Kidney (tissue), 22 donors: Measurements from ENCODE around the gene SP8. TPM values are rescaled to one million over a fixed set of nuclear protein-coding genes. Genes with fewer than 3 reads are reported as not detected.
"Not testable (repeated sequence)": the region's sequence is repeated elsewhere in the genome, so short reads cannot be mapped to it uniquely, and the experiment has no call there.

ENCODE experiments used
- DNase-seq, 5 donors: peaks; one replicate each; pipeline ENCODE4 v3.0.0-alpha.2; 2013 to 2020
- FAIRE-seq: peaks from 2 replicates; lab custom pipeline; 2012; peaks lifted over from hg19 to GRCh38; lab: Jason Lieb, UNC
- H3K27ac ChIP-seq, 2 donors: one replicate each; pipeline ENCODE4 v1.7.0; 2013; ENCODE audit warnings: low read depth in 2 of 2, low read length in 2 of 2, inconsistent platforms in 1 of 2
- H3K27me3 ChIP-seq: one replicate; pipeline ENCODE4 v1.7.1; 2013; ENCODE audit warnings: low read length, inconsistent platforms; ENCODE audit not compliant: control insufficient read depth, insufficient read depth
- H3K36me3 ChIP-seq, 3 donors: one replicate each; pipeline versions ENCODE4 v1.7.0 to v1.7.1; 2013; ENCODE audit warnings: low read length in 3 of 3, control low read depth in 1 of 3, inconsistent platforms in 1 of 3; ENCODE audit not compliant: insufficient read depth in 3 of 3, control insufficient read depth in 2 of 3
- H3K4me1 ChIP-seq, 3 donors: one replicate each; pipeline versions ENCODE4 v1.7.0 to v1.7.1; 2013; ENCODE audit warnings: low read length in 3 of 3, inconsistent platforms in 1 of 3, low read depth in 1 of 3; ENCODE audit not compliant: control insufficient read depth in 2 of 3, insufficient read depth in 2 of 3
- H3K4me3 ChIP-seq, 3 donors: one replicate each; pipeline versions ENCODE4 v1.7.0 to v1.8.1; 2013; ENCODE audit warnings: low read length in 3 of 3, control low read depth in 1 of 3, inconsistent platforms in 1 of 3
- H3K9ac ChIP-seq, 3 donors: one replicate each; pipeline versions ENCODE4 v1.7.0 to v1.7.1; 2013; ENCODE audit warnings: low read length in 3 of 3, control low read depth in 1 of 3, inconsistent platforms in 1 of 3
- H3K9me3 ChIP-seq, 3 donors: one replicate each; pipeline versions ENCODE4 v1.7.0 to v1.7.1; 2013; ENCODE audit warnings: low read length in 3 of 3, control low read depth in 1 of 3, inconsistent platforms in 1 of 3; ENCODE audit not compliant: control insufficient read depth in 2 of 3, insufficient read depth in 1 of 3
- CTCF ChIP-seq: IDR thresholded peaks from 3 replicates; pipeline ENCODE4 v1.5.1; 2012; ENCODE audit warnings: mild to moderate bottlenecking, moderate library complexity, borderline replicate concordance; ENCODE audit not compliant: insufficient read depth; ENCODE audit errors: extremely low read depth
- intact Hi-C: fragments of 100-400 bp; cut with DNase I; formaldehyde crosslinking; loops from one replicate; pipeline ENCODE4 v1.11.1; 2022
- long read RNA-seq, 10 donors: library from polyadenylated mRNA in 1 of 10; unstranded in 1 of 10; transcript quantifications; one replicate each; pipeline ENCODE4 v2.0.0 and lab custom pipeline, GENCODE V29; 2021 to 2026
- polyA plus RNA-seq: library from polyadenylated mRNA; stranded (reverse); fragments of 350-450 nt; fragmentation: Illumina TruSeq; extraction: RNeasy Lipid Tissue Mini Kit (QIAGEN cat#74804); gene quantifications from one replicate; pipeline ENCODE4 v1.2.3, GENCODE V29; 2014; ENCODE audit warnings: low read depth, low replicate concordance; ENCODE audit not compliant: insufficient read depth
- total RNA-seq: library from RNA; stranded (reverse); fragmentation: NEBNext Ultra II Directional; extraction: Animal tissue kit (Norgen Biotek cat#: 25700); gene quantifications from one replicate; pipeline ENCODE4 v1.2.1, GENCODE V29; 2021
- donor health status: control.
- donor health status: control.
- donor health status: control.
- donor health status: control.
- donor health status: control.
- donor health status: DM: yes; HTN: yes; CAD: no.
- donor health status: Normal renal cell carcinoma (clear cell type).

Gene SP8
- total RNA-seq (not detected), polyA plus RNA-seq (not detected)
- long read RNA-seq, donor 1, result 0 reads
- long read RNA-seq, donor 2, result 0 reads
- long read RNA-seq, donor 3, result 0 reads
- long read RNA-seq, donor 4, result 0 reads
- long read RNA-seq, donor 5, result 0 reads
- long read RNA-seq, donor 6, result 0 reads
- long read RNA-seq, donor 7, result 0 reads
- long read RNA-seq, donor 8, result 0 reads
- long read RNA-seq, donor 9, result 0 reads
- long read RNA-seq, donor 10, result 0 reads

- intact Hi-C loops, result no loop called here
- Histone ChIP-seq H3K9me3 (peaks cover 0 to 4% (median 0%) of the 10 kb centered on the region in 3 donors), H3K9ac (no peak within 1 kb of the TSS), H3K4me3 (peak within 1 kb of the TSS in 2 of 3 donors; percentile 17 to 30), H3K27ac (no peak within 1 kb of the TSS), H3K27me3 (peaks cover 78% of the 10 kb centered on the region), H3K4me1 (peaks cover 0 to 2% (median 0%) of the 10 kb centered on the region in 3 donors), H3K36me3 (no peaks in the 10 kb centered on the region)
- TF ChIP-seq CTCF, result no peak
- no peak for FAIRE-seq
- peak in 4 of 5 donors; percentile 53 to 75 (median 70) for DNase-seq
Measured at GRCh38 chr7:20786779-20787659, at the start of gene SP8. Gene SP8 (minus strand): TSS chr7:20786886. CDS start chr7:20786798, 88 bp downstream.

- H3K4me1 ChIP-seq, FAIRE-seq, DNase-seq, H3K9ac ChIP-seq, H3K4me3 ChIP-seq, H3K27ac ChIP-seq, H3K27me3 ChIP-seq, intact Hi-C loops, H3K36me3 ChIP-seq, H3K9me3 ChIP-seq: not testable (repeated sequence)
Measured at GRCh38 chr7:20836424-20836823, 49.7 kb upstream of the SP8 start.

GRCh38 chr7:20835111-20835750 lies 48.5 kb upstream of the SP8 start:
- H3K4me1 ChIP-seq, result no peaks in the 10 kb centered on the region
- no peak overlapping the region for H3K4me3 ChIP-seq
- H3K9me3 ChIP-seq, result no peaks in the 10 kb centered on the region
- H3K27me3 ChIP-seq, result no peaks in the 10 kb centered on the region
- DNase-seq (no peak), FAIRE-seq (no peak)
- no peak overlapping the region for H3K9ac ChIP-seq
- TF ChIP-seq CTCF, result no peak
- H3K36me3 ChIP-seq, result no peaks in the 10 kb centered on the region
- no peak overlapping the region for H3K27ac ChIP-seq
- intact Hi-C loops, result no loop called here

GRCh38 chr7:20834656-20835055 lies 48.0 kb upstream of the SP8 start:
- Histone ChIP-seq H3K27me3 (no peaks in the 10 kb centered on the region), H3K36me3 (no peaks in the 10 kb centered on the region), H3K27ac (no peak overlapping the region), H3K4me3 (no peak overlapping the region), H3K9ac (no peak overlapping the region), H3K4me1 (no peaks in the 10 kb centered on the region), H3K9me3 (no peaks in the 10 kb centered on the region)
- intact Hi-C loops, result no loop called here
- no peak for DNase-seq
- FAIRE-seq, result no peak
- no peak for TF ChIP-seq CTCF
